HG03354 (cell line): Measurements from ENCODE around the gene IFT172.
A peak's percentile ranks its signal among the peaks of the same experiment; 100 is the strongest.
"Not testable (repeated sequence)": the region's sequence is repeated elsewhere in the genome, so short reads cannot be mapped to it uniquely, and the experiment has no call there.

Experiments used
- ATAC-seq: cut with Tn5 transposase; IDR thresholded peaks from one replicate; pipeline ENCODE4 v1.9.1; 2021; ENCODE audit warnings: mild to moderate bottlenecking; ENCODE audit not compliant: unreplicated experiment, poor library complexity, severe bottlenecking

The IFT172 gene

DNA sequence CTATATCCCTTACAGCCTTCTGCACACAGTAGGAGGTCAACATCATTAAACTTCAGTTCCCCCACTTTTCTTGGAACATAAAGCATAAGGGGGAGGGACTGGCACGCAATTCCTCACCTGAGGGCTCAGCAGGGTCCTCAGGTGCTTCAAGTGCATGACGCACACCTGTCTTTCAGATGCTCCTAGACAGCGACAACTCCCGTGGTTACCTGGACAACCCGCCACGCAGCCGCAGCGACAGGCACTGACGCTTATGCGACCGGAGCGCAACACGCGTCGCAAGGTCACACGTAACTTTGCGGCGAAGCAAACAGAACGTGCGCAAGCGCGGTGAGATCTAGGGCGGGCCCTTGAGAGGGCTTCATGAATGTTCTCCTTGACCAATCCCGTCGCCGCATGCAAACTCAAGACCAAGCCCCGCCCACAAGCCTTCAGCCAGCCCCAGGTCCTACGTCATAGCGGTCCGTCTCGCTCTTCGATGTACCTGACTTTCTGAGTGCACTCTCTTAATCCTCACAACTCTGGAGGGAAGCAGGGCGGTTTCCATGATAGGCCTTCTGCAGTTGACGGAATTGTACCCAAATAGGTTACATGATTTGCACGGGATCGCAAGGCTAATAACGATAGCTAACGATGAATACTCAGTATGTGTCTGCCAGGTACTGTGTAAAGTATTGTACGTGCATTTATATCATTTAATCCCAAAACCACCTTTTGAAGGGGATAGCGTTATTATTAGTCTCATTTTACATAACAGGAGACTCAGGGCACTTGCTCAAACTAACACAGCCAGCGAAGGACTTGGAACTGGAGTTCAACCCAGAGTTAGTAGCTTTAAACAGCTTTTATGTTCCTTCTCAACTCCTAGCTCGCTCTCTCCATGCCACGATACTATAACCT, at the start of gene IFT172:
Gene IFT172 (minus strand): TSS at position 246 of the 900 bp plus-strand sequence. CDS start 90 bp downstream, at position 156.
- ATAC-seq = peak; percentile 94

DNA sequence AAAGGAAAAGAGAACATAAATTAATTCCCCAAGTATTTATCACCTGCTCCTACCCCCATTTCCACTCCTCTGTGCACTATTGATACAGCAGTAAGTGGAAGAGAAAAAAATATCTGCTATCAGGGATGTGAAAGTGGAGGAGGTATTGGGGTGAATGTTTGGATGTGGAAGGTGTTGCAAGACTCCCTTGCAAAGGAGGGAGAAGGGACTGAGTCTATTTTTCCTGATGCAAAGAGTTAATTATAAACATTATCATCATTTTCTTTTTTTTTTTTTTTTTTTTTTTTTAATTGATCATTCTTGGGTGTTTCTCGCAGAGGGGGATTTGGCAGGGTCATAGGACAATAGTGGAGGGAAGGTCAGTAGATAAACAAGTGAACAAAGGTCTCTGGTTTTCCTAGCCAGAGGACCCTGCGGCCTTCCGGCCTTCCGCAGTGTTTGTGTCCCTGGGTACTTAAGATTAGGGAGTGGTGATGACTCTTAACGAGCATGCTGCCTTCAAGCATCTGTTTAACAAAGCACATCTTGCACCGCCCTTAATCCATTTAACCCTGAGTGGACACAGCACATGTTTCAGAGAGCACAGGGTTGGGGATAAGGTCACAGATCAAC, 49.4 kb upstream of the IFT172 start:
- ATAC-seq = not testable (repeated sequence)

DNA sequence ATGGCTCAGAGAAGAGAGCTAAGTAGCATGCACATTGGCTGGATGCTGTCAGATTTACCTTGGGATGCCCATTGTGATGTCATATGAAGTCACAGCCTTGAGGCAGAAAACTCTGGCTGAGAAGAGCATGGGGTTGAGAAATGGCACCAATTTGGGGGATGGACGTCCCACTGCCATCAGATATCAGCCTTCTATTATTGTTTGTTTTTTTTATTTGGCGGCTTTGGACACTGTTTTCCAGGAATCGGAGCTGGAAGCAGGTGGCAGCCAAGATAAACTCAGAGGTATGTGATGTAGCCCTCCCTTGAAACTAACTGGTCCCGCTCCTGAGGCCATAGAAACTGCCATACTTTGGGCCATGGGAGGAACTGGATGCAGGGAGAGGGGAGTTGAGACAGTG, 47.7 kb upstream of the IFT172 start:
- ATAC-seq = no peak

GRCh38 chr2:27531983-27532382, 42.4 kb upstream of the IFT172 start:
- ATAC-seq = no peak

DNA sequence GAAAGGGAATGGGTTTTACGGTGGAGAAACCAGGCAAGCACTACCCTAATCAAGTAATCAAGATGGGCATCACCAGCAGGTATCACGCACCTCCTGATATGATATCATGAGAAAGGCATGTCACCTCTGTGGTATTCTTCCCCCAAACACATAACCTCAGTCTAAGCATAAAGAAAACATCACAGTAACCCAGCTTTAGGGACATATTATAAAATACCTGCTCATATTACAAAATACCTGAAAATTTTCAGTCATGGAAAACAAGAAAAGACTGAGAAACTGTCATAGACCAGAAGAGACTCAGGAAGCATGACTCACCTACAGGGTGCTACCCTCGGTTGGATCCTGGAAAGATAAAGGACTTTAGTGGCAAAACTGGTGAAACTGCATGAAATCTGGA, 37.6 kb upstream of the IFT172 start:
- no peak for ATAC-seq

GRCh38 chr2:27522400-27522945, 32.9 kb upstream of the IFT172 start:
- ATAC-seq = no peak

DNA sequence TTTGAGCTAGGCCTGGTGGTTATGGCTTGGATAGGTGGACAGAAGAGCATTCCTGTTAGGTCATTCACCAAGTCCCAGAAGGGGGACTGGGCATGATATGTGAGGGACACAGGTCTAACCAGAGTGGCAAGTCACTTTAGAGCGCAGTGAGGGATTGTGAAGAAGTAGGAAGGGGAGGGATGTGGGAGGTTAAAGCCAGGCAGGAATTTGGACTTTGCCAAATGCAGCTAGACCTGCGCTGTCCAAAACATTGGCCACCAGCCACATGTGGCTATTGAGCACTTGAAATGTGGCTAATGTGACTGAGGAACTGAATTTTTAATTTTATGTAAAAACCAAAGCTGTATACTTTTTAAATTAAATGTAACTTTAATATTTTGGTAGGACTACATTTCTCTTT, 30.8 kb upstream of the IFT172 start:
- no peak for ATAC-seq

GRCh38 chr2:27518782-27519113, 29.2 kb upstream of the IFT172 start:
- ATAC-seq = no peak

- ATAC-seq = no peak
These were observed 28.7 kb upstream of the IFT172 start for GRCh38 chr2:27518113-27518781.

GRCh38 chr2:27509326-27509725, 19.8 kb upstream of the IFT172 start:
- ATAC-seq = no peak

DNA sequence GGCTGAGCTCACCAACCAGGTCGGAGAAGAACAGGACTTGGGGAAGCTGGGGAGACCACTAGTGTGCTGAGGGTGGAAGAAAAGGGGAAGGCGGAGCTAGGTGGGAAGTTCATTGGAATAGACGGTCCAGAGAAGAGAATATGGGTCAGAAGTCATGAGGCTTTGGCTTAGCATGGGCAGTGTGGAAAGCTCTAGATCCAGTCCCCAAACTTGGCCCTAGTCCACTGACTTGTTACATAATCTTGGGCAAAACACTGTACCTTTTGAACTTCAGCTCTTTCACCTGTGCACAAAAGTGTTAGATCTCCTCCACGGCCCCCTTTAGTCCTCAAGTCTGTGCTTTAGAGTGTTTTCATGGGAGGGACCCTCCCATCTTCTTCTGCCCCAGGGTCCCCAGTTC, 17.8 kb upstream of the IFT172 start:
- ATAC-seq = no peak

- ATAC-seq = no peak
These were observed 17.0 kb upstream of the IFT172 start for GRCh38 chr2:27506587-27506986.

DNA sequence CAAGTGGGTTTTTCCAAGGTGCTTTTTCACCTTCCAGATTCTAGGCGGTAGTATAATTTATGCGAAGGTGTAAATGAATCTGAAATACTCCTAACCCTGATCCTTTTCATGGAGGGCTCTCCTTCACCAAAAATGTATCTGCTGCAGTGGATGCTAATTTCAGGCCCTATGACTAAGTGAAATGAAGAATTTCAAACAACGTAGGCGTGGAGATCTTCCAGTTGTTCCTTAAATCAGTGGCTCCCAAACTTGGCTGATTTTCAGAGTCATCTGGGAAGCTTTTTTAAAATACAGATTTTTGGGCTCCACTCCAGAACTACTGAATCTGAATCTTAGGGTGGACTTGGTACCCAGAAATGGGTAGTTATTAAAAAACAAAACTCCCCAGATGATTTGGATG, 12.6 kb upstream of the IFT172 start:
- no peak for ATAC-seq

DNA sequence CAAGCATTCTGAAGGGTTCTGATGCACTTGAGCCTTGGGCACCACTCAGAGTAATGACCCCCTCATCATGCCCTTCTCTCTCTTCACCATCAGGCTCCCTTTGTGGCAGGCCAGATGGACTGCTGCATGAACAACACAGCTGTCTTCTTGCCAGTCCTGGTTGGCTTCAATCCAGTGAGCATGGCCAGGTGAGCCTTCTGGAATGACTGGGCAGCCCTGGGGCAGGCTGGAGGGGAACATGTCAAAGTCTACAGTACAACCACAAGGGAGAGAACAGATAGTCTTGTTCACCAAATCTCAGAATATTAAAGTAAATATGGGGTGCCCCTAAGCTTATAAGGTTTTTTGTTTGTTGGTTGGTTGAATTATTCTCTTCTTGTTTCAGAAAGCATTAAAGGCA, 11.5 kb upstream of the IFT172 start:
- ATAC-seq = no peak

GRCh38 chr2:27498975-27499374, 9.4 kb upstream of the IFT172 start:
- no peak for ATAC-seq

DNA sequence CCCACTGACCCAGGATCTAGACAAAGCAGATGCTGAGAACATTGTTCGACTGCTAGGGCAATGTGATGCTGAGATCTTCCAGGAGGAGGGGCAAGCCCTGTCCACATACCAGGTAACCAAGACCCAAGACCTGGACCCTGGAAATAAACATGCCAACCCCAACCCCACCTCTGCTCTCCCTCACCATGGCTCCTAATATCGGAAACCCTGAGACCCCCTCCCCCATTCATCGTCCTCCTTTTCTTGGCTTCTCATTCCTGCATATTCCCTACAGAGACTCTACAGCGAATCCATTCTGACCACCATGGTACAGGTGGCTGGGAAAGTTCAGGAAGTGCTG, 7.7 kb upstream of the IFT172 start:
- ATAC-seq = no peak

GRCh38 chr2:27496357-27497287, 7.1 kb upstream of the IFT172 start, which contains the start of gene GCKR:
TSS of gene GCKR (plus strand) at chr2:27496839. CDS start at chr2:27496905, 66 bp downstream.
- no peak for ATAC-seq

DNA sequence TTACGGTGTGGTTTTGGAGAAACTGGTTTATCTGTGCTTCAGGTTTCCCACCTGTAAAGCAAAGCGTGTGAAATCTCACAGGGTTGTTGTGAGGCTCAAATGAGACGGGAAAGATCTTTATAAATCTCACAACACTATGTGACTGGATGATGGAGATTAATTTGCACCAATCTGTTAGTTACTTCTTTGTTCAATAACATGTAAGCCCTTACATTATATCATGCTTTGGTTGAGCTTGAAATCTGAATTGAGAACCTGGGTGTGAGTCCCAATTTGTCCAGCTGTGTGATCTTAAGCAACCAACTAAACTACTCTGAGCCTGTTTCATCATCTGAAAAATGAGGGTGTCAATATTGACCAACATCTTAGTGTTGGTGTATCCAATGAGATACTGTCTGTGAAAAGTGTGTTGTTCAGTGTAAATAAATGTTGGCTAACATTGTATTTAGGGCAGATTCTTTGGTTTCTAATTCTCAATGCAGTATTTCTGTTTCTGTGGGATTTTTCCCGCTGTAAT, 6.4 kb upstream of the IFT172 start:
- no peak for ATAC-seq

GRCh38 chr2:27494944-27495554, 5.5 kb upstream of the IFT172 start, which contains the start of gene FNDC4:
TSS of gene FNDC4 (minus strand) at chr2:27495200. CDS start at chr2:27494679, 521 bp downstream.
- ATAC-seq = no peak
